Stimulated activated CD4-positive, alpha-beta T cell treated with anti-CD3 and anti-CD28 coated beads, Interleukin-12 subunit alpha, Interleukin-12 subunit beta, amount 100 ng/mL, for 24 hours (primary cell): ENCODE results near the gene SNF8.

Experiments used
- DNase-seq, 2 experiments: peaks; one replicate each; pipeline ENCODE4 v3.0.0-alpha.2; 2020; ENCODE audit warnings: low read depth in 2 of 2

Gene SNF8

DNA sequence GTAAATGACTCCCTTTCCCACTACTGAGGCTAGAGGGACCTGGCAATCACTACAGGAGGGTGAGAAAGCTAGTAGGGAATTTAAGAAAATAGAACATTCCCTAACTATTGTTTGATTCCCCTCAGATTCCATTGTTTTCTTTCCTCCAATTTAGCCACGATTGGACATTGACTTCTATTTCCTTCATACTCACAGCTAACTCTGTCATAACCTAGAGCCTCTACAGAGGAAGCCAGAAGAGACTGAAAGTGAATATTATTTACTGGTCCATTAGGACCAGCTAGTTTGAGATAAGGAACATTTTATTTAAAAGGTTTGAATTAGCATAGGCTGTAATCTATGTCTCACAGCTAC, 14.9 kb downstream of the SNF8 start:
- no peak for DNase-seq

DNA sequence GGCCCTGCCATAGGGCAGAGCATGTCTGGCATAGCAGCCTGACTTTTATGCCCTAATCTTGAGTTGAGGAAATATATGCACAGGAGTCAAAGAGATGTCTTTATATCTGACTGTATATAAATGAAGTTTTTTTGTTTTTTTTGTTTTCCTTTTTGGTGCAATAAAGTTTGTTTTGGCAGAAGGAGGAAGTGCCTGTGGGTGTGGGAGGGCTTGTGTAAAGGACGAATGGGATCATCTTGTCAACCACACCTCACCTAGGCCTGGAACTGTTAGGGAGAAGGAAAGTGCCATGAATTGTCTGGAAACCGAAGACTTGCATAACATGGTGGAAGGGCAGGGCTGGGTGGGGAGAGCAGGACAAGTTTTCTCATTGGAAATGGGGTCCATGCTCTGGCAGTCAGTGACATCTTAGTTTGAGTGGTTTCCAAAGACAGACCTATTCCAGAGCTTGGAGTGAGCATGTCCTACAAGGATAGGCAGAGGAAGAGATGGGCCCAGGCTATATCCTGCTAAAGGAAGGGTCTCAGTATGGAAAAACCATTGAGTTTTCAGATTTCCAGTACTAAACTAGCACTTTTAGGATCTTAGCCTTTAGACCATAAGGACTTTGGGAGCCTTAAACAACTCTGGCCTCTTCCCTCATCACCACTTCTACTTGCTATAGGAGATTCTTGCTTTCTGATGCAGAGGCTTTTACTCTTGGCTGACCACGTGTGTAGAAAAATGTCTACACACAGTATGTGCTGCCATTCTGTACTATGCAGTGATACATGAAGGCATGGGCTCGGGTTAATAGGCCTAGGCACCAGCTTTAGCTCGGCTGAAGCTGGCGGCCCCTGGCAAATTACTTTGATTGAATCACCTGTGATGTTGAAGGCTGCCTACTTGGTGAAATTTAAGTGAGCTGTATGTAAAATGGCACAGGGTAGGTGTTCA, 15.5 kb downstream of the SNF8 start:
- DNase-seq = no peak

DNA sequence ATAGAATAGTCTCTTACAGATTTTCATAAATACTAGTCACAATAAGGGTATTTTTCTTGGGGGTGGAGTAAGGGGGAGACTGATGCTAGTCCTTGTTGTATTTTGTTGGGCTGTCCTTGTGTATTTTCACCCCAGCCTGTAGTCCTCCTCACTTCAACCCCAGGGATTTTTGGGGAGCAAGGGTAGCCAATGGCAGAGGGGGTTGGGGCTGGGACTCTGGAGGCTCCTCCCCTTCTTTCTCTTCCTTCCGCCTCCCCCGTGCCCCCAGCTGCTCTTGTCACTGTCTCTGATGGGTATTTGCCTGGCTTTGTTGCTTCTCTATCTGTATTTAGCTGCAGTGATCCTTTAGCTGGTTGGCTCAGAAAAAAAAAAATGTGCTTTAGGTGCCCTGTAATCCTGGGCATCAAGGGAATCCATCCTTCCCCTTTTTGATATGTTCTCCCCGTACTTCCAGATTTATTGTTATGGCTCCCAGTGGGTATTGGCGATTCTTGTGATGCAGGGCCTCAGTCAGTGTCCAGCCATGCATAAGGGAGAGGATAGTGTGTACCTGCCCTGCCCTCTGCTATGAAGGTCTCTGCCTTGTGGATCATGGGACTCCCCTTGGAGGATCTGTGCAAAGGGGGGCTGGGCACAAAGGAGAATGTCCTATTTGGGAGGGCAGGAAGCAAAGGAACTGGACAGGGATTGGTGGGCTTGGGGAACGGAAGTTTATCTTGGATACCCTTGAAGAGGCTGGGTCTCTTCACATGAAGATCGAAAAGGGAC, 16.5 kb downstream of the SNF8 start:
- no peak for DNase-seq

DNA sequence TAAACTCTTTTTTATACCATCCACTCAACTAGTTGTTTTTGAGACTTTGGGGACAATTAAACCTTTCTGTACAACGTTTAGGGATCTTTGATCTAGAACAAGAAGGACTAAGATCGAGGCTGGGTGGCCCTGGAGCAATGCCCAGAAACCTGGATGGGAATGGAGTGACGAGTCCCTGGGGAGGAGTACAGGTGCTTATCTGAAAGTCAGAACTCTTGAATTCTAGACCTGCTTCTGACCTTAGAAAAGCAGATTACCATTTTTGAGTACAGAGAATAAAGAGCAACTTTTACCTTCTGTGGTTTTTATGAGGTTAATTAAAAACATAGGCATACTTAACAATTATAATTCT, 18.7 kb downstream of the SNF8 start:
- no peak for DNase-seq

DNA sequence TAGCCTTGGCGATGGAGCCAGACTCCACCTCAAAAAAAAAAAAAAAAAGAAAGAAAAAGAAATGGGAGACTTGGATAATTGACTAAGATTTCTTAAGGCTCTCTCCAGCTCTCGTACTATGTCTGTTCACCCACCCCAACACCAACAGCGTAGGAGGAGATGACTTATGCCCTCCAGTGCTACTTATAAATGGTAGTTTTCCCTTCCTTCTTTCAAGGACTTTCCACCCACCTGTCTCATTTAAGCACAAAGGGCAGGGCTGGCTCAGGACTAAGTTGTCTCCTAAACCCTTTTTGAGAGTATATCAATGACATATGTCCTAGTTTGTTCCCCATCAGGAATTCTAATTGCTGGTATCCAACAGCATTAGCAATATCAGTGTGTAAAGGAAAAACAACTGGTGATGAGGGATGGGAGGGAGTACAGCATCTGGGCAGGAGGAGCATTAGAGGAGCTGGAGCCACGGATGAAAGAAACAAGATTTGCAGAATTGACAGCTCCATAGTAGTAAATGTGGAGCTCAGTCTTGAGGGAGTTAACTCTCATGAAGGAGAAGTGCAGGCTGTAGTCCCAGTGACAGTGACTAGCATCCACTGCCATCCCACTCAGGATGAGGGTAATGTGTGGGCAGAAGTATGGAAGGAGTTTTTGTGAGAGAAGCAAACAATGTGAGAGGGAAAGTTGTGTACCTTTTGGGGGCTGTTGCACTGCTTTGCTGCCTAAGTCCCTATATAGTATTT, 19.2 kb downstream of the SNF8 start:
- DNase-seq = no peak

DNA sequence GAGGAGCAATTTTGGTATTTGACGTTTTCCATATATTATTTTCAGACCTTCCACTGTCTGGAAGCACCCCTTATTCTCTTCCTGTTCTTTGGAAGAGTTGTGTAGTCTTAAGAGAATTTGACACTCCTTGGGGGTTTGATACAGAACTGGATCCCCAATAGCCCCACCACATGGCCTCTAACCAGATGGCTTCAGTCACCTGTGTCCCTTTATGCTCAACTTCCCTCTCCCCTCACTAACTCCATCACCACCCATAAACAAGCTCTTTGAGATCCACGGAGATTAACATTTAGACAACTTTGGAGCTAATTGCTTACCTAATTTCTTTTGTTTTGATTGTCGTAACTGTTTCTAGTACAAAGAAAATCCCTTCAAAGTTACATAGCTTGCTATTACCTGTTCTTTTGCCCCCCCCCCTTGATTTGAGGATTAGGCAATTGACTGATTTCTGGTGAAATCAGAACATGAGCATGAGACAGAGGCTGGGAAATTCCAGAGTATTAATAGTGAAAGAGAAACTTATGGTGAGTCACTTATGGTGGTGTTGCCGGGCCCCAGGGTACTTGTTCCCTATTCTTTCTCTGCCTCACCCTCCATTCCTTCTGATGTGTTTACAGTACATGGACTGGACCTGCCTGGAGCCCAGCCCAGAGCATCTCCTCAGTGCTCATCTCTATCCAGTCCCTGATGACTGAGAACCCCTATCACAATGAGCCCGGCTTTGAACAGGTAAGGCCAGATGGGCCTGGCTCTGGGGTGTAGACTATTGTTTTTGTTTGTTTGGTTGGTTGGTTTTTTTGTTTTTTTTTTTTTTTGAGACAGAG, 29.0 kb downstream of the SNF8 start:
- peak; percentile 26 to 42 for DNase-seq

DNA sequence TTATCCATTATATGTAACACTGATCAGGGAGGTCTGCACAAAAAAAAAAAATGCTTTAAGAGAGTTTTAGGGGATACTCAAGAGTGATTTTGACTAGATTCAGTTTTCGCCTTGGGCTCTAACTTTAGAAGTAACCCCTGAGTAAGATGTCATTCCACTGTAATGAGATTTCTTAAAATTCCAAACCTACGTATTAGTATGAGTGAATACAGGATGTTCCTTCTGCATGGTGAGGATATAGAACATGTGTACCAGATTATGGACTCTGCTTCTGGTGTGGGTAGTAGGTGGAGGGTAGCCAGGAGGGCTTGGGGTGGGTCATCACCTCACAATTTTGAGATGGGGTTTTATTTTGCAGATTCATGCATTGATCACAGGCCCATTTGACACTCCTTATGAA, 32.2 kb downstream of the SNF8 start:
- no peak for DNase-seq

DNA sequence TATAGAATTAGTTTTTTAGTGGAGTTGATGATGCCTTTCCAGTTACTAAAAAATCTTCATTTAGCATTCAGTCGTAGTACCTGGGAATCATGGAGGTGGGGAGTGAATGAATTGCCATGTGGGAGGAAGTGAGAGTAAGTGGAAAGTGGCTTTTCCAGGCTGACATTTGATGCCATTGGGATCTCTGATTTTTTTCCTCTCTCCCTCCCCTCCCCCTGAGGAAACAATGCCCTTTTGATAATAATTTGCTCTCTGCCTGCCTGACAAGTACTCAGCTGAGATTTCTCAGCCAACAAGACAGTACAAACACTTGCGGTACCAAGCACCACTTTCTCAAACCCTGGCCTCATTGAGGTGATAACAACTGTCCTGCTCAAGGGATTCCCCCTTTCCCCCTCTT, 34.3 kb downstream of the SNF8 start:
- no peak for DNase-seq

DNA sequence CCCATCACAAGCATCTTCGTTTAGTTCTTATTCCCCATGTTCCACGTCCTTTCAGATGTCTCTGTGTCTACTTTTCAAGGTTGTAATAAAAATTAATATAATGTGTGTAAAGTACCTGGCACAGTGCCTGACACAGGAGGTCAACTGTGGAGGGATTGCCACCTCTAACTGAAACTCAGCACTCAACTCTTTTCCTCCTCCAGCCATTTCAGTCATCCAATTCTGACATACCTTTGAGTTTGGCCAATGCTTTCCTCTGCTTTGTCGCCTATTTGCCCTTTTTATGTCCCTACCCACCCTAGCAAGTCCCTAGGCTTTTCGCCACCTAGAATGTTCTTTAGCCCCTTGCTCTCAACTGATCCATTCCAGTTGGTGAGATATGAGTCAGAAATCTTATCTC, 34.9 kb downstream of the SNF8 start:
- no peak for DNase-seq

DNA sequence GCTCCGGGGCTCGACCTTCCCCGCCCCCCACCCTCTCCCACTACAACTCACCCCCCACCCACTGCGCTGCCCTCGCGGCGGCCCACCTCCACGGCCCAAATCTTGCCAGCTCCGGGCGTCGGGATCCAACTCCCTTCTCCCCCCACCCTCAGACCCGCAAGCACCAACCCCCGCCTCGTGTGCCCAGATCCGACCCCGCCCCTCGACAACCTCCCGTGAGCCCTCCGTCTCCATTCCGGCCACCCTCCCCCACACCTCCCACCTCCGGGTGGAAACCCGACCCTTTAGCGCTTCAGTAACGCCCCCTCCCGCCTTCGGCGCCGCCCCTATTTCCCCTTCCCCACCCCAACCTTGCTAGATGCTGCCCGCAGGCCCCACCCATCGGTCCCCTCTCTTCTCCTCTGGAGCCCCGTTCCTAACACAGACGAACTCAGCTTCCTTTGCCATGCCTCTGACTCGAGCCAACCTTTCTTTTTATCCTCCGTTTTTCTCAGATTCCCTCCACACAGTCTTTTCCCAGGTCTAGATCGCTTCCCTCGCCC, 35.7 kb downstream of the SNF8 start:
- peak; percentile 82 to 98 for DNase-seq

DNA sequence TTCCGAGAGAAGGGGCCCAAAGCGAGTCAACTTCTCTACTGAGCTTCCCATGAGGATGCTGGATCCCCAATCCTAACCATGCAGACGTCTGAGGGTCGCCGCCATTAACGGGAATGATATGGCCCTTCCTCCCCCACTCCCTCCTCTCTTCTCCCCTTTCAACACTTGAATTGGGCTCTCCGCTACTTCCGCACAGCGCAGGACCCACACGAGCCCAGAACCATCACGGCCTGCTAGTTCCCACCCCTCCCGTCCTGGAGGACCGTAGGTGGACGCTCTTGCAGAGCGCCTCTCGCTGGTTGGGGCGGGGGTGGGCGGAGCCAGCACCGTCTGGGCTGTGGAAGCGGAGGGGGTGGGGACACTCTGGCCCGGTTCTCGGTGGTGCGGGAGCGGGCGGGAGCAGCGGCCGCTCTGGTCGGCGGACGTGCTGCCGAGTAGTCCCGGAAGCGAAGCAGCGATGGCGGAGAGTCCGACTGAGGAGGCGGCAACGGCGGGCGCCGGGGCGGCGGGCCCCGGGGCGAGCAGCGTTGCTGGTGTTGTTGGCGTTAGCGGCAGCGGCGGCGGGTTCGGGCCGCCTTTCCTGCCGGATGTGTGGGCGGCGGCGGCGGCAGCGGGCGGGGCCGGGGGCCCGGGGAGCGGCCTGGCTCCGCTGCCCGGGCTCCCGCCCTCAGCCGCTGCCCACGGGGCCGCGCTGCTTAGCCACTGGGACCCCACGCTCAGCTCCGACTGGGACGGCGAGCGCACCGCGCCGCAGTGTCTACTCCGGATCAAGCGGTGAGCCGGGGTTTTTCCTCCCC, 36.4 kb downstream of the SNF8 start, which contains the start of gene UBE2Z:
Gene UBE2Z, plus strand, starts transcription at position 361 of the 797 bp plus-strand sequence. Its CDS starts 97 bp downstream, at position 458.
- peak; percentile 84 to 85 for DNase-seq

DNA sequence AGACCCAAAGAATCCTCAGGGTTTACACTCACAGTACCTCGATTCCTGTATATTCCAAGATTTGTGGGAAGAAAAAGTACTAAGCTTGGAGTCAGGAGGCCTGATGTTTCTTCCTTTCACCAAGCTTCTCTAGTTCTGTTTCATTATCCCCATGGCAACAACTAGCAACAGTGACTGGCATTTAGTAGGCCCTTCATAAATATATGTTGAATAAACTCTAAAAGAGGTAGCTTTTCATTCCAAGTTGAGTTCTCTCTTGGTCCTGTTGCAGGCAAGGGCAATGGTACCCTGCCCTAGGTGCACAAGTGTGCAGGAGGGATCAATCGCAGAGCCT, 37.0 kb downstream of the SNF8 start:
- DNase-seq = no peak

DNA sequence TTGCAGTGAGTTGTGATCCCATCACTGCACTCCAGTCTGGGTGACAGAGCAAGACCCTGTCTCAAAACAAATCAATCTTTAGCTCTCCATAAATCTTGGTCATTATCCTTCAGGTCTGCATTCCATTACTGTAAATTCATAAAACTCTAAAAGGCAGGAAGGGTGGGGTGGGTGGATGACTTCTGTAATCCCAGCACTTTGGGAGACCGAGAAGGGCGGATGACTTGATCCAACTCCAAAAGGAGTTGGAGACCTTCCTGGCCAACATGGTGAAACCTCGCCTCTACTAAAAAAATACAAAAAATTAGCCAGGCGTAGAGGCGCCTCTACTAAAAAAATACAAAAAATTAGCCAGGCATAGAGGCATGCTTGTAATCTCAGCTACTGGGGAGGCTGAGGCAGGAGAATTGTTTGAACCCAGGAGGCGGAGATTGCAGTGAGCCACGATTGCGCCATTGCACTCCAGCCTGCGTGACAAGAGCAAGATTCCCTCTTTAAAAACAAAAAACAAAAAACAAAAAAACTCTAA, 38.6 kb downstream of the SNF8 start:
- no peak for DNase-seq

DNA sequence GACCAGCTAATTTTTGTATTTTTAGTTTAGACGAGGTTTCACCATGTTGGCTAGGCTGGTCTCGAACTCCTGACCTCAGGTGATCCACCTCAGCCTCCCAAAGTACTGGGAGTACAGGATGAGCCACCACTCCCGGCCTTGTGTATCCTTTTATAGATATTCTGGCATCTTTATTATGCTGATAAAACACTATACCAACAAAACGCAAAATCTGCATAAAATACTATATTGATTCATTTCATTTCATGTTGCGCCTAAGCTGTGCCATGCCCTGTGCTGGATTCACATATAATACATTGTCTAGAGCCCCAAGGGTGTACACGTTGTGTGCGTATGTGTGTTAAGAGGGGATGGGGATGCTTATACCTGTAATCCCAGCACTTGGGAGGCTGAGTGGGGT, 40.2 kb downstream of the SNF8 start:
- no peak for DNase-seq

DNA sequence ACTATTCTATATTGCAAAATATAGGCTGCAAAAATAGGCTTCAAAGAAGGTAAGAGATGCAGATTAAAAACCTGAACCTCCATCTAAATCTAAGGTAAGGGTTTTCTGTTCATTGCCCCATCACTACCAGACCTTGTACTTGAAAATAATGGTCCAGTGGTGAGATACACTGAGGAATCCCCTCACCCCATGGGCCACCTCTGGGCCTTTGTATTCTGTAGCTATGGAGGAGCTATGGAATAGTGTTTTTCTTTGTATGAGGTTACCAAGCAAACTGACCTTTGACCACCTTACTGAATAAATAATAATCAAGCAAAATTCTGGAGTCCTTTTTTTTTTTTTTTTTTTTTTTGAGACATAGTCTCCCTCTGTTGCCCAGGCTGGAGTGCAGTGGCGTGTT, 41.2 kb downstream of the SNF8 start:
- DNase-seq = no peak

DNA sequence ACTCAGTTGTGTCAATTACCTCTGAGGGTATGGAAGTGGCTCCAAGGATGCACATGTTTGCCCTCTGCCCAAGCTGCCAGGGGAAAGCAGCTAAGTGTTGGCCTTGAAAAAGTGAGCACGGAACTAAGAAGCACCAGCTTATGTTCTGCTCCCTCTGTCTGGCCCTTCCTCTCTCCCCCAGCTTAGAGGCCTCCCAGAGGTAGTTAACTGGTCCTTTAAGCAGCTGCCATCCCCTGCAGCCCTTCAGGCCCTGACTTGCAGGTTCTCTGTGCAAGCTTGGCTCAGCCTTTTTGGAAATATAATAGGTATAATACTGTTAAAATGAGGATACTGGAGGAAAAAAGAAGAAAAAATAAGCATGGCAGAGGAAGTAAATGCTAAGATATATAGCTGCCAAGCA, 43.4 kb downstream of the SNF8 start:
- no peak for DNase-seq

DNA sequence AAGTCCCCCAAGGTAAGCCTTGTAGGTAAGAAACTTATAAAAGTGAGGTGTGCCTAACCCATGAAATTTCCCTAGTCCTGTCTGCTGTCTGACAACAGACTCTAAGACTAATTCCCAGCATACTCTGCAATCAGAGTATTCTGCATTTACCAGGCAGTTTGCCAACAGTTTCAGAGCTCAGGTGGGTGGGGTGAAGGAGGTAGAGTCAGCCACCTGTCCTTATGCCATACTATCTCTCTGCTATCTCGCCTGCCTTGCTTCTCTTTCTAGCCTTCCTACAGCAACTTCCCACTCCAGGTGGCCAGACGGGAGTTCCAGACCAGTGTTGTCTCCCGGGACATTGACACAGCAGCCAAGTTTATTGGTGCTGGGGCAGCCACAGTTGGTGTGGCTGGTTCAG, 49.8 kb downstream of the SNF8 start:
- no peak for DNase-seq

DNA sequence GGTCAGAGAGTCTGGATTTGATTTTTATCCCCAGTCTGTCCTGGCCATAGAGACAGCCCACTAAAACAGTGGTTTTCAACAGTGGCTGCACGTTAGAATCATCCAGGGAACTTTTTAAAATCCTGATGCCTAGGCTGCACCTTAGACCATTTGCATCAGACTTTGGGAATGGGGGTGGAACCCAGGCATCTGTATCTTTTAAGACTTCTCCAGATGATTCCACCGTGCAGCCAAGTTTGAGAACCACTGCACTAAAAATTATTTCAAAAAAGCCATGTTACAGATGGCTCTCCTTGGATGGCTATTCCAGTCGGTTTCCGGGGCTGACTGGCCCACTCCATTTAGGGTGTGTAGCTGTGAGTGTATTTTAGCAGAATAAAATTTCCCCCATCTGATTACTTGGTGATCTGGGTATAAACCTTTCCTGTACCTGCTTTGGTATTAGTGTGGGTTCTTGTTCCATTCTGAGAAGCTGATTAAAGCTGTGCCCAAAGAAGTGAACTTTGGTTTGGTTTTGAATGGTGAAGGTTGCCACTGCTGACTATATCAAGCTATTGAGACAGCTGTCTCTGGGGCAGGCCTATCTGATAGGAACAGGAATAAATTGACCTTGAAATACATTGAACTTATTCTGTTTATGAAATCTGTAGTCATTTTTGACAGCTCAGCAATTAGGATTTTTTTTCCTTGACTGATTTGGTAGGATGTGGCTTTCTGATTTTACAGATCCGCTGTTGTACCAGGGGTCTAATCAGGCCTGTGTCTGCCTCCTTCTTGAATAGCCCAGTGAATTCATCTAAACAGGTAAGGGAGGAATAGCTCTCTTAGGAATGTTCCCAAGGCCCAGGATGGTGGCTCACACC, 50.8 kb downstream of the SNF8 start:
- no peak for DNase-seq

DNA sequence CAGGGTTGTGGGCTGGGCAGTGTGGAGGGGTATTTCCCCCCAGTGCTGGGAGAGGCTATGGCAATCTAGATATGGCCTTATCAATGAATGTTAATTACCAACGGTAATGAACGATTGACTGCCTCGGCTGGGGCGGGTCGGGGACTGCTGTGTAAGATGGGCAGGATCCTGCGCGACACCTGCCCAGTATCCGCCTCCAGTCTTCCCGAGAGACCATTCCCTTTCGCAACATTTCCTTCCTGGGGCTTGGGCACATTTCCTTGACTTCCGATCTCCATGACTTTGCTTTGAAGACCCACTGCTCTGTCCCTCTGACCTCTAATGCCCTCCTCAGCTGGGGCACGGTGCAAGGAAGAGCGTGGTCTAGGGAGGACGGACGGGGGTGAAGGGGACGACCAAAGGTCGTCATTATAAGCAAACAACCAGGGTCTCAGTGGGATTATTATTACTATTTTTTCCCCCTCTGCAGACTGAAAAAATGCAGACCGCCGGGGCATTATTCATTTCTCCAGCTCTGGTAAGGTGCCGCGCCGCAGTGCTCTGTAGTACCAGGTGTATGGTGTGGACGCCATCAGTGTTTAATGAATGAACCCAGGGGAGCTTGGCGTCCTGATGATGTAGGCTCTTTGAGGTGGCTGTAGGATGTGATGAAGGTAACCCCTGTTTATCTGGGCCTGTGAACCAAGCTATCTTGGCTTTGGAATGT, 51.5 kb downstream of the SNF8 start:
- DNase-seq = no peak
